OCI-LY7 (cell line): ENCODE data around the gene SRBD1. TPM values are rescaled to one million over a fixed set of nuclear protein-coding genes. Genes with fewer than 3 reads are reported as not detected.

Experiments
- small RNA-seq: library from RNA; depleted of rRNA; stranded (forward); fragments of <200 nt; gene quantifications from one replicate; pipeline ENCODE3, GENCODE V24; 2014
- total RNA-seq, 2 experiments: library from RNA; depleted of rRNA in 1 of 2; stranded (reverse); fragments of >200 nt in 1 of 2; shearing (Covaris generic) in 1 of 2; gene quantifications; 2 replicates each; pipeline ENCODE4 v1.2.3, GENCODE V29; 2014 to 2022

Gene SRBD1
- total RNA-seq, 2 experiments from 2014 or later: 13.9 to 16.0 TPM

Small RNAs within 50 kb of the gene (small RNA-seq; reads per million reads assigned to genes)
- gene RN7SL414P: not detected

Other genes starting within 250 kb of the SRBD1 start
- 13.6 and 17.0 TPM in 2 replicates for gene PRKCE, start 40.4 kb upstream of the SRBD1 start, total RNA-seq (2014; rRNA removed; shearing (Covaris generic))
- gene PRKCE, start 40.4 kb upstream of the SRBD1 start, total RNA-seq (2022): 42.1 and 50.2 TPM in 2 replicates